H9 (cell line): Measurements from ENCODE around the gene CCKAR. TPM values are rescaled to one million over a fixed set of nuclear protein-coding genes. Genes with fewer than 3 reads are reported as not detected.

Source experiments
- DNase-seq: peaks from one replicate; pipeline ENCODE4 v3.0.0-alpha.2; 2017
- H2AFZ ChIP-seq: one replicate; pipeline ENCODE4 v1.6.1; 2013; ENCODE audit warnings: mild to moderate bottlenecking, low read length, control low read depth, moderate library complexity
- H2AK5ac ChIP-seq: 2 replicates; pipeline ENCODE4 v1.6.1; 2013; ENCODE audit warnings: low read length, control low read depth, mixed read lengths; ENCODE audit not compliant: insufficient read length
- H2BK120ac ChIP-seq: one replicate; pipeline ENCODE4 v1.6.1; 2013; ENCODE audit warnings: low read depth, mild to moderate bottlenecking, low read length, control low read depth, inconsistent platforms; ENCODE audit not compliant: poor library complexity, severe bottlenecking
- H2BK12ac ChIP-seq: 2 replicates; pipeline ENCODE4 v1.6.1; 2013; ENCODE audit warnings: low read length, control low read depth, mixed read lengths, low read depth; ENCODE audit not compliant: insufficient read length
- H2BK15ac ChIP-seq: 2 replicates; pipeline ENCODE4 v1.6.1; 2013; ENCODE audit warnings: low read depth, low read length, control low read depth
- H2BK20ac ChIP-seq: one replicate; pipeline ENCODE4 v1.6.1; 2013; ENCODE audit warnings: low read depth, mild to moderate bottlenecking, low read length, control low read depth, inconsistent platforms; ENCODE audit not compliant: poor library complexity, severe bottlenecking
- H2BK5ac ChIP-seq: 2 replicates; pipeline ENCODE4 v1.6.1; 2013; ENCODE audit warnings: low read length, control low read depth, mixed read lengths; ENCODE audit not compliant: insufficient read length
- H3K14ac ChIP-seq: 2 replicates; pipeline ENCODE4 v1.6.1; 2013; ENCODE audit warnings: low read length, control low read depth; ENCODE audit not compliant: insufficient read depth
- H3K18ac ChIP-seq: 2 replicates; pipeline ENCODE4 v1.6.1; 2013; ENCODE audit warnings: low read depth, mild to moderate bottlenecking, mixed read lengths, low read length, control low read depth; ENCODE audit not compliant: insufficient read length
- H3K23ac ChIP-seq: 2 replicates; pipeline ENCODE4 v1.6.1; 2013; ENCODE audit warnings: low read length, control low read depth, mixed read lengths, low read depth; ENCODE audit not compliant: insufficient read length
- H3K23me2 ChIP-seq: 2 replicates; pipeline ENCODE4 v1.6.1; 2013; ENCODE audit warnings: low read depth, mild to moderate bottlenecking, mixed read lengths, low read length, control low read depth; ENCODE audit not compliant: insufficient read length, poor library complexity, severe bottlenecking
- H3K27ac ChIP-seq: 2 replicates; pipeline ENCODE4 v1.5.1; 2013; ENCODE audit warnings: low read length, control low read depth, mixed read lengths, low read depth; ENCODE audit not compliant: insufficient read length
- H3K27me3 ChIP-seq: 2 replicates; pipeline ENCODE4 v1.6.1; 2013; ENCODE audit warnings: low read length, control low read depth, inconsistent platforms; ENCODE audit not compliant: insufficient read depth
- H3K4ac ChIP-seq: 2 replicates; pipeline ENCODE4 v1.6.1; 2013; ENCODE audit warnings: low read depth, mild to moderate bottlenecking, control low read depth, inconsistent platforms, low read length, moderate library complexity
- H3K4me1 ChIP-seq: 2 replicates; pipeline ENCODE4 v1.6.1; 2013; ENCODE audit warnings: low read length, control low read depth, inconsistent platforms; ENCODE audit not compliant: insufficient read depth
- H3K4me2 ChIP-seq: 2 replicates; pipeline ENCODE4 v1.6.1; 2013; ENCODE audit warnings: low read length, control low read depth, mixed read lengths; ENCODE audit not compliant: insufficient read length, insufficient read depth
- H3K56ac ChIP-seq: 2 replicates; pipeline ENCODE4 v1.6.1; 2013; ENCODE audit warnings: low read depth, mild to moderate bottlenecking, mixed read lengths, low read length, control low read depth; ENCODE audit not compliant: insufficient read length
- H3K79me1 ChIP-seq: 2 replicates; pipeline ENCODE4 v1.6.1; 2013; ENCODE audit warnings: low read depth, mild to moderate bottlenecking, moderate library complexity, low read length, control low read depth, inconsistent platforms; ENCODE audit not compliant: insufficient read depth, poor library complexity, severe bottlenecking
- H3K79me2 ChIP-seq: 2 replicates; pipeline ENCODE4 v1.6.1; 2013; ENCODE audit warnings: low read length, control low read depth, inconsistent platforms; ENCODE audit not compliant: insufficient read depth
- H3K9ac ChIP-seq: 2 replicates; pipeline ENCODE4 v1.6.1; 2013; ENCODE audit warnings: low read length, control low read depth, mixed read lengths; ENCODE audit not compliant: insufficient read length; ENCODE audit errors: extremely low read depth
- H3K9me3 ChIP-seq: one replicate; pipeline ENCODE4 v1.6.1; 2013; ENCODE audit warnings: low read depth, low read length, inconsistent platforms; ENCODE audit not compliant: control insufficient read depth
- H3T11ph ChIP-seq: one replicate; pipeline ENCODE4 v1.6.1; 2013; ENCODE audit warnings: mild to moderate bottlenecking, low read length, control low read depth, inconsistent platforms
- H4K20me1 ChIP-seq: one replicate; pipeline ENCODE4 v1.6.1; 2013; ENCODE audit not compliant: control insufficient read depth, insufficient read length, insufficient read depth
- H4K5ac ChIP-seq: 2 replicates; pipeline ENCODE4 v1.6.1; 2013; ENCODE audit warnings: low read depth, mild to moderate bottlenecking, mixed read lengths, low read length, control low read depth; ENCODE audit not compliant: insufficient read length
- H4K8ac ChIP-seq: replicated peaks from 2 replicates; pipeline ENCODE4 v1.6.1; 2013; ENCODE audit warnings: low read length, control low read depth, mixed read lengths, low read depth; ENCODE audit not compliant: insufficient read length
- H4K91ac ChIP-seq: 2 replicates; pipeline ENCODE4 v1.6.1; 2013; ENCODE audit warnings: low read depth, mild to moderate bottlenecking, moderate library complexity, mixed read lengths, low read length, control low read depth; ENCODE audit not compliant: insufficient read length
- H3K27ac Mint-ChIP-seq, 3 experiments: 2 replicates in 2 of 3; 3 replicates in 1 of 3; pipeline ENCODE4 v1.8.0; 2020 to 2021; ENCODE audit warnings: mixed read lengths in 3 of 3, mild to moderate bottlenecking in 1 of 3, moderate library complexity in 1 of 3
- H3K27me3 Mint-ChIP-seq: 2 replicates; pipeline ENCODE4 v1.8.0; 2021; ENCODE audit warnings: low read depth, mild to moderate bottlenecking, moderate library complexity, mixed read lengths
- H3K36me3 Mint-ChIP-seq, 3 experiments: 2 replicates in 2 of 3; 3 replicates in 1 of 3; pipeline ENCODE4 v1.8.0; 2020 to 2021; ENCODE audit warnings: low read depth in 3 of 3, mixed read lengths in 3 of 3; ENCODE audit not compliant: insufficient read depth in 1 of 3
- H3K4me1 Mint-ChIP-seq, 2 experiments: 2 replicates each; pipeline ENCODE4 v1.8.0; 2020; ENCODE audit warnings: mixed read lengths in 2 of 2
- H3K4me3 Mint-ChIP-seq, 2 experiments: 2 replicates in 1 of 2; 3 replicates in 1 of 2; pipeline ENCODE4 v1.8.0; 2020 to 2021; ENCODE audit warnings: mild to moderate bottlenecking in 2 of 2, mixed read lengths in 2 of 2, moderate library complexity in 1 of 2
- H3K9me3 Mint-ChIP-seq, 2 experiments: 2 replicates in 1 of 2; 3 replicates in 1 of 2; pipeline ENCODE4 v1.8.0; 2020; ENCODE audit warnings: mild to moderate bottlenecking in 2 of 2, mixed read lengths in 2 of 2, moderate library complexity in 1 of 2
- WGBS: extraction: QIAGEN DNeasy Blood & Tissue Kit; methylation state at CpG from one replicate; pipeline ENCODE4 v1.1.7; 2013; ENCODE audit warnings: missing lambda C conversion rate, low lambda C conversion rate, mixed read lengths; ENCODE audit not compliant: insufficient read length; ENCODE audit errors: extremely low coverage; 5-methylcytosine and 5-hydroxymethylcytosine counted together
- total RNA-seq: library from RNA; stranded (reverse); gene quantifications from 2 replicates; pipeline ENCODE4 v1.2.1, GENCODE V29; 2021
- TF ChIP-seq, protein P1 (sequence below): fragments of 200-600 bp; sonication (generic); conservative IDR thresholded peaks from 3 replicates; pipeline ENCODE4 v1.8.0; 2021; ENCODE audit warnings: antibody characterized with exemption, mild to moderate bottlenecking

CCKAR gene
- total RNA-seq, 1 experiment from 2014 or later = not detected

DNA sequence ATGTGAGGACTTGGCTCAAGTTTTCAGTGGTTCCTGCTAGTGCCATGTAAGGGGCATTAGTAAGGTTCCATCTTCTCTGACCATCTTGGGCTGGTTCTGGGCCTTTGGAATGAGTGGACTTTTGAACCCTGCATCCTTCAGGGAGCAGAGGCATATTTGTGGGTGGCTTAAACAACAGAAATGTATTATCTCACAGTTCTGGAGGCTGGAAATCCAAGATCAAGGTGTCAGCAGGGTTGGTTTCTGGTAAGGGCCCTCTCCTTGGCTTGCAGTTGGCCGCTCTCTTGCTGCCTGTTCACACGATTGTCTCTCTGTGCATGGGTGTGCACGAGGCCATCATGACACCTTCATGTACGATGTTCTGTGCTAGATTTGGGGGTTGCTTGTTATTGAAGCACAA, 21.3 kb downstream of the CCKAR start:
- Histone ChIP-seq H3K14ac (no peak overlapping the region), H2BK15ac (no peak overlapping the region), H3K18ac (no peak overlapping the region), H3K27me3 (no peaks in the 10 kb centered on the region), H2AK5ac (no peak overlapping the region), H2BK5ac (no peak overlapping the region), H4K20me1 (no peaks in the 10 kb centered on the region), H4K5ac (no peak overlapping the region), H2BK20ac (no peak overlapping the region), H3K23me2 (no peaks in the 10 kb centered on the region), H4K8ac (no peak overlapping the region), H3K27ac (no peak overlapping the region), H3T11ph (no peak overlapping the region), H3K56ac (no peak overlapping the region), H3K9ac (no peak overlapping the region), H3K4me1 (peaks cover 2% of the 10 kb centered on the region; the same call in 1 of the 2 replicates), H3K4ac (no peak overlapping the region), H2BK120ac (no peak overlapping the region), H3K9me3 (no peaks in the 10 kb centered on the region), H3K23ac (no peak overlapping the region), H3K79me1 (no peaks in the 10 kb centered on the region), H4K91ac (no peak overlapping the region), H2AFZ (no peak overlapping the region), H3K4me2 (no peak overlapping the region), H3K79me2 (no peaks in the 10 kb centered on the region), H2BK12ac (no peak overlapping the region)
- no peaks in the 10 kb centered on the region; a peak in 2 of 7 replicates for H3K36me3 Mint-ChIP-seq
- WGBS = no CpG with 5 or more reads among the region's 4 CpGs
- peaks cover 0 to 2% of the 10 kb centered on the region in 2 experiments; a peak in 3 of 5 replicates for H3K9me3 Mint-ChIP-seq
- H3K27me3 Mint-ChIP-seq = no peaks in the 10 kb centered on the region; the same call in none of the 2 replicates
- no peak overlapping the region for H3K4me3 Mint-ChIP-seq
- H3K4me1 Mint-ChIP-seq = peaks cover 11 to 13% of the 10 kb centered on the region in 2 experiments
- DNase-seq = no peak
- no peak overlapping the region for H3K27ac Mint-ChIP-seq
- TF ChIP-seq, protein P1, sequence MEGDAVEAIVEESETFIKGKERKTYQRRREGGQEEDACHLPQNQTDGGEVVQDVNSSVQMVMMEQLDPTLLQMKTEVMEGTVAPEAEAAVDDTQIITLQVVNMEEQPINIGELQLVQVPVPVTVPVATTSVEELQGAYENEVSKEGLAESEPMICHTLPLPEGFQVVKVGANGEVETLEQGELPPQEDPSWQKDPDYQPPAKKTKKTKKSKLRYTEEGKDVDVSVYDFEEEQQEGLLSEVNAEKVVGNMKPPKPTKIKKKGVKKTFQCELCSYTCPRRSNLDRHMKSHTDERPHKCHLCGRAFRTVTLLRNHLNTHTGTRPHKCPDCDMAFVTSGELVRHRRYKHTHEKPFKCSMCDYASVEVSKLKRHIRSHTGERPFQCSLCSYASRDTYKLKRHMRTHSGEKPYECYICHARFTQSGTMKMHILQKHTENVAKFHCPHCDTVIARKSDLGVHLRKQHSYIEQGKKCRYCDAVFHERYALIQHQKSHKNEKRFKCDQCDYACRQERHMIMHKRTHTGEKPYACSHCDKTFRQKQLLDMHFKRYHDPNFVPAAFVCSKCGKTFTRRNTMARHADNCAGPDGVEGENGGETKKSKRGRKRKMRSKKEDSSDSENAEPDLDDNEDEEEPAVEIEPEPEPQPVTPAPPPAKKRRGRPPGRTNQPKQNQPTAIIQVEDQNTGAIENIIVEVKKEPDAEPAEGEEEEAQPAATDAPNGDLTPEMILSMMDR = no peak
